Esophagus mucosa (tissue), 1 donor: ENCODE data around the gene TMED9. TPM values are rescaled to one million over a fixed set of nuclear protein-coding genes. Genes with fewer than 3 reads are reported as not detected.
A peak's percentile ranks its signal among the peaks of the same experiment; 100 is the strongest.
"Not testable (repeated sequence)": the region's sequence is repeated elsewhere in the genome, so short reads cannot be mapped to it uniquely, and the experiment has no call there.

Experiments
- ATAC-seq: fragments of 200-7000 bp; cut with Tn5 transposase; one replicate; pipeline ENCODE4 v1.9.1; 2020
- total RNA-seq: library from RNA; stranded (reverse); gene quantifications from one replicate; pipeline ENCODE4 v1.2.4, GENCODE V29; 2023
- donor health status: DM: yes; HTN: yes; CAD: no.

TMED9 gene
- total RNA-seq, 1 donor from 2014 or later = 116 TPM

DNA sequence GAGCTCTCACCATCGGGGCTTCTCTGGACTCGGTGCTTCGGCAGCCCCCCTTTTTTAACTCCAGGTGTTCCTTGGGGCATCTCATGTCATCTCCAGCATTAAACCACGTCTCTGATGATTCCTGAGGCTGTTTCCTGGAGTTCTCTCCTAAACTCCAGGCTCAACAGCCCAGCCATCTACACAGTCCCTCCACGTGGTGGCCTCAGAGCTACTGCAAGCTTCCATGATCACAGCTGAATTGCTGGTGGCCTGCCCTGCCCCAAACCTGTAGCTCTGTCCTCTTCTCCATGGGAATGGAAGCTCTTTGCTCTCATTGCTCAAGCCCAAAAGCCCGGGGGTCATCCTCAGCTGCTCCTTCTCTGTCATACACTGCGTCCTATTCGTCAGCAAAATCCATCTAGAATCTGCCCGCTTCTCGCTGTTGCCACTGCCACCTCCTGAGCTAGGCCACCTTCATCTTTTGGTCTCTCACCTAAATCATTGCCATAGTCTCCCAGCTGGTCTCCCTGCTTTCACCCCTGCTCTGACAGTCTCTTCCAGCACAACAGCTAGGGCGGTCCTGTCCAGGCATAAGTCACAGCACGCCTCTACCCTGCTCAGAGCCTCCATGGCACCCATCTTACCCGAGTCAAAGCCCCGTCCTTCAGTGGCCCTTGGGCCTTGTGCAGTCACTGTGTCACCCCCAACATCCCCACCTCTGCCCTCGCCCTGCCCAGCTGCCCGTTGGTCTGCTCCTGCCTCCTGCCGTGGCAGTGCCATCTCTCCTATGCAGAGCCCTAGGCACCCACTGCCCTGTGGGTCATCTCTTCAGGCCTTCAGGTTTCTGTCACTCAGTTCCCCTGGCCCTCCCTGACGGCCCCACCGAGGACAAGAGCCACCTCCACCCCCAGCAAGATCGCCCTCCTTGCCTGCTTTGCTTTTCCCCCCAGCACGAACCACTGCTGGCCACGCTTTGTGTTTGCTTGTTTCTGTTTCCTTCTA is 14.4 kb downstream of the TMED9 start:
- ATAC-seq = no peak

DNA sequence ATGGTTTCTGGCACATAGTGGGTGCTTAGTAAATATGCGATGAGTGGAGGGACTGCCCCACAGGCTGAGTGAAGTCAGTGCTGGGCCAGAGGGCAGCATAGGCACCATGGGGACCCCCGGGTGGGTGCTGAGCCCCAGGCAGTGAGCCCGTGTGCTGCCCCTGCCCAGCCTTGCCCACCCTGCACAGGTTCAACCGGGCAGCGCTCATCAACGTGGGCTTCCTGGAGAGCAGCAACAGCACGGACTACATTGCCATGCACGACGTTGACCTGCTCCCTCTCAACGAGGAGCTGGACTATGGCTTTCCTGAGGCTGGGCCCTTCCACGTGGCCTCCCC is 15.1 kb downstream of the TMED9 start:
- ATAC-seq = peak; percentile 2

DNA sequence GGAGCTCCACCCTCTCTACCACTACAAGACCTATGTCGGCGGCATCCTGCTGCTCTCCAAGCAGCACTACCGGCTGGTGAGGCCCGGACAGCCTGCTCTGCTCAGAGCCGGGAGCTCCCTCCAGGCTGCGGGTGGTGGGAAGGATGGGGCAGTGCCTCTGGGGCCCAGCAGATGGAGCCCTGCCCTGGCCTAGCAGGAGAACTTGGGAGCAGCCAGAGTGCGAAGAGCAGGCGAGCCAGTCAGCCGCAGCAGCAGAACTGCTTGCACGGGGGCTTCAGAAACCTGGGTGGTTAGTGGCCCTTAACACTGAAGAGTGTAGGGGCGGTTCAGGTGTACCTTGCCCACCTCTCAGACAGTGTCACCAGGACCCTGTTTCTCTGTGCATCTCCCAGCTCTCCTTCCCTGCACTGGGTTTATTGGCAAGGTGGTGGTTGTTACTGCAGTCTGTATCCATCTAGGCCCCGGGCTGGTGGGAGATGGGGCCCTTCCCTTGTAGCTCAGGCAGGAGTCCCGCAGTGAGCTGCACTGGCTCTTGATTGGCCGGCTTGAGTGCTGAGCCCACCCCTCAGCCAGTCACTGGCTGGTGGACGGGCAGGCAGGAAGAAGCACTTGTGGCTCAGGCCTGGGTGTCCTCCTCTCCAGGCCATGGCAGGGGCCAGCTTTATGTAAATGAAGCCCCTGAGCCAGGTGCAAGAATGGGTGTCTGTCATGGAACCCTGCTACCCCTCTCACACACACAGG is 15.6 kb downstream of the TMED9 start:
- ATAC-seq = peak; percentile 80

DNA sequence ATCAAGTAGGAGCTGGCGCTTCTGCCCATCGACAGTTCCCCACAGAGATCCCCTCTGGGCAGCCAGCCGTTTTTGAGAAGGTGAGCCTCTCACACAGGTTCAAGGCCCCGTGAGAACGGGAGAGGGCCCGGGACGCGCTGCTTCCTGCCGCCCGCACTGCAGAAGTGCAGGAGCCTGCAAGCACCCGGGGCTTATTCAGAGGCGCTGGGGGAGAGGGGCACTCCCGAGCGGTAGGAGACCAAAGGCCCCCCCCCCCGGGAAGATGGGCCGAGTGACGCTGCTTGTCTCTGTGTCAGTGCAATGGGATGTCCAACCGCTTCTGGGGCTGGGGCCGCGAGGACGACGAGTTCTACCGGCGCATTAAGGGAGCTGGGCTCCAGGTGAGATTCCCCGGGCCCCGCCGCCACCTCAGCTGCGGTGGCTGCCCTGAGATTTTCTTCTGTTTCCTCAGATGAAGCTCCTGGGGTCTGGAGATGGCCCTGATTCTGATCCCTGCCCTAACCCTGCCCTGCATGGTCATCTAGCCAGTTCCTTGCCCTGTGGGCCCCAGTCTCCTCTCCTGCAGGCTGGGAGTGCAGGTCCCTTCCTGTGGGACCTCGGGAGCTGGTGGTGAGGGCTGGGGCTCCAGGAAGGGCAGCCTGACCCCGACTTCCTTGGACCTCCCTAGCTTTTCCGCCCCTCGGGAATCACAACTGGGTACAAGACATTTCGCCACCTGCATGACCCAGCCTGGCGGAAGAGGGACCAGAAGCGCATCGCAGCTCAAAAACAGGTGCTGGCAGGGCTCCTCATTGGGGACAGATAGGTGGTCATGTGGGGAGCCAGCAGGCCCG is 16.5 kb downstream of the TMED9 start:
- no peak for ATAC-seq

DNA sequence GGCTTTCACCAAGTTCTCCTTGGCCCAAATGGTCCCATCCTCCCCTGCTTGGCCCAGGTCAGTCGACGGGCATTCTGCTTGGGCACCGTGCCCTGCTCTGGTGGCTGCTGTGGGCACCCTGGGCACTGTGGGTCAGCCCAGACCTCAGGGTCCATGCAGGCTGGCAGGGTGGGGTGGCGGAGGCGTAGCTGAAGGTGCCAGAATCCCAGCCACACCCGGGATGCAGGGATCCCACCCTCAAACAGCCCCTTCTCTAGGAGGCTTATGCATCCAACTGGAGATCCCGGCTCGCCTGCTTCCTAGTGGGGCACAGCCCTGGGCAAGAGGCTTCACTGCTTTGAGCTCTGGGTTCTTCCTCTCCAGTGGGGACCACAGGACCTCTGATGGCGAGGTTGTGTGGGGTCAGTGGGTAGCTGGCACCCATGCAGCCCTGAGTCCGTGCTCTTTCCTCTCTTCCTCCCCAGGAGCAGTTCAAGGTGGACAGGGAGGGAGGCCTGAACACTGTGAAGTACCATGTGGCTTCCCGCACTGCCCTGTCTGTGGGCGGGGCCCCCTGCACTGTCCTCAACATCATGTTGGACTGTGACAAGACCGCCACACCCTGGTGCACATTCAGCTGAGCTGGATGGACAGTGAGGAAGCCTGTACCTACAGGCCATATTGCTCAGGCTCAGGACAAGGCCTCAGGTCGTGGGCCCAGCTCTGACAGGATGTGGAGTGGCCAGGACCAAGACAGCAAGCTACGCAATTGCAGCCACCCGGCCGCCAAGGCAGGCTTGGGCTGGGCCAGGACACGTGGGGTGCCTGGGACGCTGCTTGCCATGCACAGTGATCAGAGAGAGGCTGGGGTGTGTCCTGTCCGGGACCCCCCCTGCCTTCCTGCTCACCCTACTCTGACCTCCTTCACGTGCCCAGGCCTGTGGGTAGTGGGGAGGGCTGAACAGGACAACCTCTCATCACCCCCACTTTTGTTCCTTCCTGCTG is 17.4 kb downstream of the TMED9 start:
- peak; percentile 11 for ATAC-seq

DNA sequence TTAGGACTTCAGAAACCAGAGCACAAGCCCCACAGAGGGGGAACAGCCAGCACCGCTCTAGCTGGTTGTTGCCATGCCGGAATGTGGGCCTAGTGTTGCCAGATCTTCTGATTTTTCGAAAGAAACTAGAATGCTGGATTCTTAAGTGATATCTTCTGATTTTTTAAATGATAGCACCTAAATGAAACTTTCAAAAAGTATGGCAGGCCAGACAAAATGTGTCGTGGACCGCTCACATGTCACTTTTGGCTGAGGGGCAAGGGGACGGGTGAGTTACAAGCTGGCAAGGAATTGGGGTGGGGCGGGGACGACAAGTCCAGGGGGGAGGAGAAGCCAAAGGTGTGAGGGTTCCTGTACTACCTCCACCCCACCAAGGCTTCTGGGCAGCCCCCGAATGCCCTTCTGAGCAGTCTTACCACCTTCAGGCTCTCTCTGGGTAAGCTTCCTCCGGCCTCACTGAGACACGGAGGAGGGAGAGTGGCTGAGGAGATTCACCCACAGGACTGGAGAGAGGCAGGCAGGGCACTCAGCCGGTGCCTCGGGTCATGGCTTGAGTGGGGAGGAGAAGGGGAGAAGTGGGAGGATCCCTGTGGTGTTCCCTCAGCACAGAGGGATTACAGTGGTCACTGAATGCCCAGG is 18.2 kb downstream of the TMED9 start:
- no peak for ATAC-seq

DNA sequence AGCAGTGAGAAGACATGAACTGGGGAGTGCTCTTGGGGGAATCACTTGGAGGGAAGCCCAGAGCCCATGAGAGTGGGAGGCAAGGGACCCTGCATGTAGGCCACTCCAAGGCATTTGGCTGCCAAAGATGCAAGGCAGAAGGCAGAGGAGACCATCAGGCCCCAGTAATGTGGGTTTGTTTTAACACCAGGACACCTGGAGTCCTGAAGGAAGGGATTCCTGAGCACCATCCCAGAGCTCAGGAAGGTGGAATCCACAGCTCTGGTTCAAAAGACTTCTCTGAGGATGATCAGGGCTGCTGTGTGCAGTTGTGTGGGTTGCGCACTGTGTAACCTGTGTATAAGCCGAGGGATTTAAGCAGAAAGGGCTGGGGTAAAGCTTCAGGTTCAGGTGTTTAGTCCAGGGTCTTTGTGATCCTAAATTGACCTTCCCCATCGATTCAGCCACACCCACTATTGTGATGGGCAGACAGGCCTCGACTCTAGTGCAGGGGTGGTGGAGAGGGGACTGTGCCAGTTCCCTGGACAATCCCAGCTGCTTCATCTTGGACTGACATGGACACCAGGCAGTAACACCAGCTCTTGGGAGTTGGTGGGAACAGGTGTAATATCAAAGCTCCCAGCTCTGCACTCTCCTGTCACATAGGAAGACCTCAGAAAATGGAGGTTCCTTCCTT is 18.9 kb downstream of the TMED9 start:
- no peak for ATAC-seq

- ATAC-seq = no peak
Measured at GRCh38 chr5:177611446-177612214, 19.6 kb downstream of the TMED9 start.

- no peak for ATAC-seq
Measured at GRCh38 chr5:177612215-177612673, 20.2 kb downstream of the TMED9 start.

DNA sequence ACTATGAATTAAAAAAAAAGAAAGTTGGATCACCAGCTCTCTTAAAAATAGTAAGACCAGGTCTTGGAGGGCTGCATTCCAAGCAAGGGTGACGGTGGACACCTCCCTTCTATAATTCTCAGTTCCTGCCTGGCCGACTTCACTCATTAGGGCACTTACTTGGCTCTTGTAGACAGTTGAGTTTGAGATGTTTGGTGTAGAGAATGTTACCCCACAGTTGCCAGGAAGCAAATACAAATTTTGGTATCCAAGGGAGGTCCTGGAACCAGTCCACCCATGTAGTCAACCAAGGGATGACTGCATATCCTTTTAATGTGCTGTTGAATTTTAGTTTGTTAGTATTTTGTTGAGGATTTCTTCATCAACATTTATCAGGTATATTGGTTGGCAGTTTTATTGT is 28.6 kb downstream of the TMED9 start:
- no peak for ATAC-seq

- not testable (repeated sequence) for ATAC-seq
Measured at GRCh38 chr5:177624172-177624571, 32.2 kb downstream of the TMED9 start.

DNA sequence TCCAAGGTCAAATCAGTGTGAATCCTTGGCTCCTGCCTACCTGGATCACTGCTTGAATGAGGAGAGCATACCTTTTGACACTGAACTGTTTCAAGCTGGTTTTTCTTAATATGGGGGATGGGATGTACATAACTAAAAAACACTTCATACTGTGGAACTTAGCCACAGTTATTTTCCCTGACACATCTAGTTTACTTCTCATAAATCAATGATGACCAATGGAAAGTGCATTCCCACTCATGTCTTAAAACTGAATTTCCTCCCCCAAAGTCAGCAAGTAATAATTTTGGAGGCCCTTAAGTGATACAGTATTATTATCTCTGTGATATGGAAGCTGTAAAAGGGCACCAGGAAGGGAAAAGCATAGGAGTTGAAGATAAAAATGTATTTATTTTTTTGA is 38.2 kb downstream of the TMED9 start:
- not testable (repeated sequence) for ATAC-seq

GRCh38 chr5:177634912-177635311 is 42.9 kb downstream of the TMED9 start:
- ATAC-seq = not testable (repeated sequence)

DNA sequence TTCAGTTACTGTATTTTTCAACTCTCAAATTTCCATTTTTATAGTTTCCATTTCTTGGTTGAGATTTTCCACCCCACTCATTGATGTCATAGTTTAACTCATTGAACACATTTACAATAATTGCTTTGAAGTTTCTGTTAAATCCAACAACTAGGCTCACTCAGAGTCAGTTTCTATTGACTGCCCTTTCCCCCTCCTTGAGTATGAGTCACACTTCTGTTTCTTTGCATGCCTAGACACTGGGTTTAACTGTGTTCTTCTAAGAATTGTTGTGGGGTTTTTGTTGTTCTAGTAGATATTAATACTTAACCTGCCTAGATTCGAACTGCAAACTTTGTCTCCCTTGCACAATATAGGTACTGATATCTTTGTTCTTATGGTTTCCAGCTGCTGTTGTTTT is 53.5 kb downstream of the TMED9 start:
- not testable (repeated sequence) for ATAC-seq

Other genes with a start within 250 kb of the TMED9 start
- gene LMAN2, start 240.5 kb upstream of the TMED9 start, total RNA-seq = 162 TPM
- gene RGS14, start 234.3 kb upstream of the TMED9 start, total RNA-seq = 59.5 TPM
- 0.60 TPM for gene SLC34A1, start 207.8 kb upstream of the TMED9 start, total RNA-seq
- gene PFN3, start 191.5 kb upstream of the TMED9 start, total RNA-seq = not detected
- 32.8 TPM for gene F12, start 182.6 kb upstream of the TMED9 start, total RNA-seq
- 26.6 TPM for gene GRK6, start 165.5 kb upstream of the TMED9 start, total RNA-seq
- 4.3 TPM for gene PRR7, start 145.4 kb upstream of the TMED9 start, total RNA-seq
- gene DBN1, start 118.6 kb upstream of the TMED9 start, total RNA-seq = 27.2 TPM
- 23.0 TPM for gene PDLIM7, start 94.6 kb upstream of the TMED9 start, total RNA-seq
- 3.3 TPM for gene DOK3, start 82.4 kb upstream of the TMED9 start, total RNA-seq
- 64.2 TPM for gene DDX41, start 75.2 kb upstream of the TMED9 start, total RNA-seq
- 31.6 TPM for gene FAM193B, start 37.6 kb upstream of the TMED9 start, total RNA-seq
- 13.1 TPM for gene B4GALT7, start 7.9 kb downstream of the TMED9 start, total RNA-seq
- gene FAM153A, start 190.7 kb downstream of the TMED9 start, total RNA-seq = 3.1 TPM